ENCODE results near the gene TTLL10. TPM values are rescaled to one million over a fixed set of nuclear protein-coding genes. Genes with fewer than 3 reads are reported as not detected.

The TTLL10 gene
- total RNA-seq, 4 donors from 2014 or later: 0.17 TPM; not detected in 3

- peak overlapping the region in 1 of 4 donors; percentile 22 for H3K27ac ChIP-seq (replicated peaks in 1 of 4)
- TF ChIP-seq POLR2A (IDR thresholded peaks at IDR 0.05; ENCODE audit: low read depth): no peak
- no peak for TF ChIP-seq POLR2AphosphoS5 (IDR thresholded peaks at IDR 0.05)
- no peak for TF ChIP-seq CTCF (IDR thresholded peaks at IDR 0.05)
- no peak for TF ChIP-seq EP300 (IDR thresholded peaks at IDR 0.05)
- intact Hi-C loops (cut with DNase I): no loop called here
- no peaks in the 10 kb centered on the region for H3K9me3 ChIP-seq
- H3K4me1 ChIP-seq: peaks cover 11 to 17% (median 15%) of the 10 kb centered on the region in 4 donors
- DNase-seq (ENCODE audit: extremely low spot score): no peak
- peaks cover 0 to 1% (median 0%) of the 10 kb centered on the region in 4 donors for H3K27me3 ChIP-seq
- no peaks in the 10 kb centered on the region for H3K36me3 ChIP-seq
- H3K4me3 ChIP-seq: no peak overlapping the region
- WGBS: 85% methylated on average over 18 of the region's 26 CpGs
These were observed 17.3 kb upstream of the TTLL10 start for GRCh38 chr1:1156140-1157032.

GRCh38 chr1:1157033-1157365, 16.7 kb upstream of the TTLL10 start:
- DNase-seq (ENCODE audit: extremely low spot score): no peak
- Histone ChIP-seq H3K4me3 (peak overlapping the region in 2 of 4 donors; percentile 75 to 84), H3K27me3 (peaks cover 0 to 7% (median 0%) of the 10 kb centered on the region in 4 donors), H3K9me3 (no peaks in the 10 kb centered on the region), H3K36me3 (no peaks in the 10 kb centered on the region), H3K27ac (replicated peaks in 1 of 4) (peak overlapping the region in 1 of 4 donors; percentile 22), H3K4me1 (peaks cover 11 to 17% (median 15%) of the 10 kb centered on the region in 4 donors)
- WGBS: 94% methylated on average over 3 of the region's 9 CpGs
- intact Hi-C loops (cut with DNase I): no loop called here
- TF ChIP-seq POLR2AphosphoS5 (IDR thresholded peaks at IDR 0.05) (no peak), POLR2A (IDR thresholded peaks at IDR 0.05; ENCODE audit: low read depth) (no peak), CTCF (IDR thresholded peaks at IDR 0.05) (no peak), EP300 (IDR thresholded peaks at IDR 0.05) (no peak)

- TF ChIP-seq CTCF (IDR thresholded peaks at IDR 0.05) (no peak), POLR2AphosphoS5 (IDR thresholded peaks at IDR 0.05) (peak; percentile 74 to 84), EP300 (IDR thresholded peaks at IDR 0.05) (no peak)
- WGBS: 0% methylated on average over 13 of the region's 29 CpGs
- DNase-seq (ENCODE audit: extremely low spot score): no peak
These were observed 16.2 kb upstream of the TTLL10 start for GRCh38 chr1:1157426-1157913.

GRCh38 chr1:1157914-1158710, 15.6 kb upstream of the TTLL10 start:
- Histone ChIP-seq H3K27me3 (peaks cover 0 to 19% (median under 1%) of the 10 kb centered on the region in 4 donors), H3K27ac (replicated peaks in 1 of 4) (peak overlapping the region; percentile 84 to 96 (median 90)), H3K4me3 (peak overlapping the region; percentile 66 to 84 (median 77)), H3K9me3 (no peaks in the 10 kb centered on the region), H3K36me3 (no peaks in the 10 kb centered on the region), H3K4me1 (peaks cover 11 to 17% (median 15%) of the 10 kb centered on the region in 4 donors)
- intact Hi-C loops (cut with DNase I): no loop called here
- DNase-seq (ENCODE audit: extremely low spot score): no peak
- TF ChIP-seq EP300 (IDR thresholded peaks at IDR 0.05) (no peak), CTCF (IDR thresholded peaks at IDR 0.05) (no peak), POLR2A (IDR thresholded peaks at IDR 0.05; ENCODE audit: low read depth) (no peak), POLR2AphosphoS5 (IDR thresholded peaks at IDR 0.05) (no peak)
- 3% methylated on average over 8 of the region's 46 CpGs for WGBS

More at GRCh38 chr1:1157426-1157913, 16.2 kb upstream of the TTLL10 start:
- intact Hi-C loops (cut with DNase I): no loop called here
- Histone ChIP-seq H3K4me1 (peaks cover 11 to 17% (median 15%) of the 10 kb centered on the region in 4 donors), H3K9me3 (no peaks in the 10 kb centered on the region), H3K4me3 (peak overlapping the region; percentile 66 to 84 (median 77)), H3K36me3 (no peaks in the 10 kb centered on the region), H3K27me3 (peaks cover 0 to 12% (median 0%) of the 10 kb centered on the region in 4 donors), H3K27ac (replicated peaks in 1 of 4) (peak overlapping the region; percentile 84 to 96 (median 90))
